ENCODE data around the gene RHBDL1.

Gene RHBDL1

DNA sequence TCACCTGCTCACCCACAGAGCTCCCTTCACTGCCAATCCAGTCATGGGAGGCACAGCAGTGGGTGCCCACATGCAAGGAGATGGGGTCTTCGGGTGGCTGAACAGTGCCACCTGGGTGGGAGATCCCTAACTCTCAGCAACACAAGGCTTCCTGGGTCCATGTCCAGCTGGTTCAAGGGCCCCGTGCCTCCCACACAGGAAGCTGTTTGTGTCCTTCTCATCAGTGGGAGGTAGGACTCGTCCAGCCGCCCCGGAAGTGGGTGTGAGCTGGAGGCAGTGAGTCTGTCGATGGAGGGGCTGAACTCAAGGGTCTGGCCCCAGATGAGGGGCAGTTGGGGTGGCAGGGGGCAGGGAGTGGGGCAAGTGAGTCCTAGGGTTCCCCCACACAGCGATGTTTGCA lies 28.6 kb downstream of the RHBDL1 start:
- Mint-ChIP-seq H3K27me3 (ENCODE audit: low read depth) (peaks cover 84% of the 10 kb centered on the region), H3K9me3 (no peaks in the 10 kb centered on the region), H3K4me3 (no peak overlapping the region), H3K4me1 (no peaks in the 10 kb centered on the region), H3K27ac (no peak overlapping the region), H3K36me3 (ENCODE audit: low read depth) (no peaks in the 10 kb centered on the region)
- TF ChIP-seq, protein P1, sequence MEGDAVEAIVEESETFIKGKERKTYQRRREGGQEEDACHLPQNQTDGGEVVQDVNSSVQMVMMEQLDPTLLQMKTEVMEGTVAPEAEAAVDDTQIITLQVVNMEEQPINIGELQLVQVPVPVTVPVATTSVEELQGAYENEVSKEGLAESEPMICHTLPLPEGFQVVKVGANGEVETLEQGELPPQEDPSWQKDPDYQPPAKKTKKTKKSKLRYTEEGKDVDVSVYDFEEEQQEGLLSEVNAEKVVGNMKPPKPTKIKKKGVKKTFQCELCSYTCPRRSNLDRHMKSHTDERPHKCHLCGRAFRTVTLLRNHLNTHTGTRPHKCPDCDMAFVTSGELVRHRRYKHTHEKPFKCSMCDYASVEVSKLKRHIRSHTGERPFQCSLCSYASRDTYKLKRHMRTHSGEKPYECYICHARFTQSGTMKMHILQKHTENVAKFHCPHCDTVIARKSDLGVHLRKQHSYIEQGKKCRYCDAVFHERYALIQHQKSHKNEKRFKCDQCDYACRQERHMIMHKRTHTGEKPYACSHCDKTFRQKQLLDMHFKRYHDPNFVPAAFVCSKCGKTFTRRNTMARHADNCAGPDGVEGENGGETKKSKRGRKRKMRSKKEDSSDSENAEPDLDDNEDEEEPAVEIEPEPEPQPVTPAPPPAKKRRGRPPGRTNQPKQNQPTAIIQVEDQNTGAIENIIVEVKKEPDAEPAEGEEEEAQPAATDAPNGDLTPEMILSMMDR (IDR thresholded peaks at IDR 0.05; ENCODE audit: unreplicated experiment in 3 of 3) = no peak

- H3K36me3 Mint-ChIP-seq (ENCODE audit: low read depth) = no peaks in the 10 kb centered on the region
- H3K27me3 Mint-ChIP-seq (ENCODE audit: low read depth) = peaks cover 84% of the 10 kb centered on the region
- TF ChIP-seq, protein P1 (IDR thresholded peaks at IDR 0.05; ENCODE audit: unreplicated experiment in 3 of 3) = no peak
- no peak overlapping the region for H3K27ac Mint-ChIP-seq
- peak overlapping the region in 1 of 3 experiments; percentile 41 for H3K4me3 Mint-ChIP-seq
- no peaks in the 10 kb centered on the region for H3K9me3 Mint-ChIP-seq
- H3K4me1 Mint-ChIP-seq = no peaks in the 10 kb centered on the region
These were observed 29.3 kb downstream of the RHBDL1 start for GRCh38 chr16:704552-705380.

DNA sequence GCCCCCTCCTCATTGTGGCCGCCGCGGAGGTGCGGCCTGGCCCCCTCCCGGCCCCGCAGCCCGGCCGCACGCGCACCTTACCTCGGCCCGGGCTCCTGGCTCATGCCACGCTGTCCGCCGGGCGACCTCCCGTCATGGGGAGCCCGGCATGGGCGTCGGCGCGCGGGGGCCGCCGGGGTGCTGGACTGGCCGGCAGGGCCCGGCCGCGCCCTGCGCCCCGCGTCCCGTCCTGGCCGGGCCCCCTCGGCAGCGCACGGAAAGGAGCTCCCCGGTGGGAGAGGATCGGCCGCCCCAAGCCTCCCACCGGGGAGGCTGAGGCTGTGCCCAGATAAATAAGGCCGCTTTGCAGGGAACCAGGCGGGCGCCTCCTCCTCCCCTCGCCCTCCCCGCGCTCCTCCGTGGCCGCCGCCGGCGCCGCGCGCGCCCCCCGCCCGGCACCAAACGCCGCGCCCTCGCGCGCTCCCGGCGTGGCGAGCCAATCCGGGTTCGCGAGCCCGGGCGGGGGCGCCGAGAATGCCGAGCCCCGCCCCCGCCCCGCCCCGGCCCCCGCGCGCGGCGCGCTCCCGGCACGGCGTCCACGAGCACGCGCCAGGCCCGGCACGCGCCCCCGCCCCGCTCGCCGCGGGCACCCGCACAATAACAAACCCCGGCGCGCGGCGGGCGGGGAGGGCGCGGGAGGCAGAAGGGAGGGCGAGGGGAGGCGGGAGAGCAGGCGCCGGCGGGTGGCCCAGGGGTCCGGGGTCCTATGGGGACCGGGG lies 30.1 kb downstream of the RHBDL1 start, which contains the start of gene FBXL16:
TSS of gene FBXL16 (minus strand) at position 371 of the 758 bp plus-strand sequence. CDS start 8,396 bp downstream, outside the sequence.
- no peaks in the 10 kb centered on the region for H3K36me3 Mint-ChIP-seq (ENCODE audit: low read depth)
- no peaks in the 10 kb centered on the region for H3K4me1 Mint-ChIP-seq
- H3K9me3 Mint-ChIP-seq = no peaks in the 10 kb centered on the region
- H3K27ac Mint-ChIP-seq = no peak within 1 kb of the TSS
- H3K27me3 Mint-ChIP-seq (ENCODE audit: low read depth) = peaks cover 84% of the 10 kb centered on the region
- H3K4me3 Mint-ChIP-seq = peak within 1 kb of the TSS in 2 of 3 experiments; percentile 35 to 40
- TF ChIP-seq, protein P1 (IDR thresholded peaks at IDR 0.05; ENCODE audit: unreplicated experiment in 3 of 3) = no peak

GRCh38 chr16:706189-707061 lies 31.0 kb downstream of the RHBDL1 start:
- TF ChIP-seq, protein P1 (IDR thresholded peaks at IDR 0.05; ENCODE audit: unreplicated experiment in 3 of 3) = no peak
- H3K36me3 Mint-ChIP-seq (ENCODE audit: low read depth) = no peaks in the 10 kb centered on the region
- peak overlapping the region in 2 of 3 experiments; percentile 35 to 40 for H3K4me3 Mint-ChIP-seq
- no peaks in the 10 kb centered on the region for H3K4me1 Mint-ChIP-seq
- peaks cover 81% of the 10 kb centered on the region for H3K27me3 Mint-ChIP-seq (ENCODE audit: low read depth)
- no peak overlapping the region for H3K27ac Mint-ChIP-seq
- H3K9me3 Mint-ChIP-seq = no peaks in the 10 kb centered on the region

GRCh38 chr16:707062-707538 lies 31.6 kb downstream of the RHBDL1 start:
- TF ChIP-seq, protein P1 (IDR thresholded peaks at IDR 0.05; ENCODE audit: unreplicated experiment in 3 of 3) = no peak
- Mint-ChIP-seq H3K36me3 (ENCODE audit: low read depth) (no peaks in the 10 kb centered on the region), H3K27me3 (ENCODE audit: low read depth) (peaks cover 74% of the 10 kb centered on the region), H3K27ac (no peak overlapping the region), H3K4me1 (no peaks in the 10 kb centered on the region), H3K4me3 (peak overlapping the region in 1 of 3 experiments; percentile 35), H3K9me3 (no peaks in the 10 kb centered on the region)

All from nephron (organoid).